Heart right ventricle (tissue), 16 donors: ENCODE measurements around the gene CLEC3A. TPM values are rescaled to one million over a fixed set of nuclear protein-coding genes. Genes with fewer than 3 reads are reported as not detected.

Experiments used
- ATAC-seq, 8 donors: fragments of 200-7000 bp; cut with Tn5 transposase; one replicate each; pipeline ENCODE4 v1.9.1; 2020; ENCODE audit warnings: mild to moderate bottlenecking in 8 of 8, moderate library complexity in 8 of 8, moderate number of reproducible peaks in 1 of 8
- DNase-seq, 2 donors: peaks; one replicate each; pipeline ENCODE4 v3.0.0-alpha.2; 2020
- H3K27ac ChIP-seq, 10 donors: fragments of 200-600 bp; sonication (generic) in 2 of 10; one replicate each; pipeline versions ENCODE4 v1.5.0 to v1.8.0; 2020 to 2022; ENCODE audit warnings: mild to moderate bottlenecking in 3 of 10
- H3K27me3 ChIP-seq, 7 donors: fragments of 200-600 bp; one replicate each; pipeline ENCODE4 v1.8.0; 2021 to 2022; ENCODE audit warnings: mild to moderate bottlenecking in 2 of 7
- H3K36me3 ChIP-seq, 9 donors: fragments of 200-600 bp; sonication (generic) in 1 of 9; one replicate each; pipeline versions ENCODE4 v1.5.0 to v1.8.0; 2020 to 2022; ENCODE audit warnings: mild to moderate bottlenecking in 2 of 9
- H3K4me1 ChIP-seq, 9 donors: fragments of 200-600 bp; sonication (generic) in 1 of 9; one replicate each; pipeline versions ENCODE4 v1.5.0 to v1.8.0; 2020 to 2022; ENCODE audit warnings: mild to moderate bottlenecking in 4 of 9
- H3K4me3 ChIP-seq, 10 donors: fragments of 200-600 bp; sonication (generic) in 2 of 10; one replicate each; pipeline versions ENCODE4 v1.5.0 to v1.8.0; 2020 to 2022; ENCODE audit warnings: mild to moderate bottlenecking in 7 of 10, moderate library complexity in 2 of 10
- H3K9me3 ChIP-seq, 11 donors: fragments of 200-600 bp in 10 of 11; sonication (generic) in 2 of 11; one replicate each; pipeline versions ENCODE4 v1.5.0 to v1.8.0; 2013 to 2022; ENCODE audit warnings: mild to moderate bottlenecking in 2 of 11, control low read depth in 1 of 11, moderate library complexity in 1 of 11
- WGBS, 2 donors: extraction: QIAGEN DNeasy Blood & Tissue Kit; methylation state at CpG; one replicate each; pipeline ENCODE4 v1.1.7; 2013; ENCODE audit warnings: inconsistent platforms in 1 of 2; 5-methylcytosine and 5-hydroxymethylcytosine counted together
- intact Hi-C, 10 donors: fragments of 100-400 bp; cut with DNase I; formaldehyde crosslinking; loops; one replicate each; pipeline versions ENCODE4 v1.11.1 to v1.14.2; 2022
- polyA plus RNA-seq, 2 donors: library from polyadenylated mRNA; stranded (reverse); fragments of 200-250 nt; gene quantifications; one replicate each; pipeline ENCODE4 v1.2.3, GENCODE V29; 2013
- total RNA-seq, 10 donors: library from RNA; stranded (reverse); fragmentation: NEBNext Ultra II Directional in 3 of 10; extraction: Animal tissue kit (Norgen Biotek cat#: 25700) in 3 of 10; gene quantifications; one replicate each; pipeline versions ENCODE4 v1.2.1 to v1.2.4, GENCODE V29; 2021 to 2023
- TF ChIP-seq, protein P1 (sequence below), 9 donors: fragments of 200-600 bp; sonication (generic) in 2 of 9; IDR thresholded peaks; one replicate each; pipeline versions ENCODE4 v1.5.0 to v1.8.0; 2021 to 2022; ENCODE audit warnings: antibody characterized with exemption in 9 of 9, mild to moderate bottlenecking in 5 of 9, moderate library complexity in 1 of 9
- donor health status: Arrhythmogenic right ventricular cardiomyopathy.
- donor health status: ischemic (EF 13 %, LVEDD 7.1; RV severe dilation, severe dysfunction).
- donor health status: healthy with polysubstance abuse.
- donor health status: DM: no; HTN: yes; CAD: no.
- donor health status: DM: no; HTN: no; CAD: no.
- donor health status: ischemic (EF 25% LVEDD 6.9; RV normal size, moderate dysfunction).
- donor health status: ischemic (EF 25% LVEDD 5.7; RV mildly dilated, moderate dysfunction).
- donor health status: healthy.
- donor health status: DM: yes; HTN: yes; CAD: no.
- donor health status: Ischemic cardiomyopathy.
- donor health status: ischemic (EF 35%, LVEDD 5.7; RV mildly dilated, moderate dysfunction).
- donor health status: nonischemic (EF 11% LVEDD 7.7; RV severe dilation, severe dysfunction).
- donor health status: DM: yes; HTN: yes; CAD: no.
- donor health status: PGD.
- donor health status: ischemic (EF 29% LVEDD 5.4; RV normal size, mild dysfunction).
- donor health status: nonischemic (EF 23%, LVEDD 6.1; RV moderate dilation, normal function).

Gene CLEC3A
- total and polyA plus RNA-seq, 12 donors: not detected

DNA sequence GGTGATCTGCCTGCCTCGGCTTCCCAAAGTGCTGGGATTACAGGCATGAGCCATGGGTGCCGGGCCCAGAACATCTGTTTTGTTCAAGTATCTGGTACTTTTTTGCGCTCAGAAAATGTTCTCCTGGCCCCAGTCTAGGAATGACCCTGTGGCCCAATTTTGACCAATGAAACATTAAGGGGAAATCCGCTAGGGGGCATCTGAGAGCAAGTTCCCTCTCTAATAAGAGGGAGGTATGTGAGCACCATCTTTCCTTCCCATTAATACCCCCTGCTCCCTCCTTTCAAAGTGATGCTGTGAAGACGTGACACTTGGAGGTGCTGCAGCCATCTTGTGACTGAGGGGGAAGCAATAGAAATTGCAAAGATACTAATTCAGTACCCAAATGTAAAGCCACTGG lies 16.5 kb upstream of the CLEC3A start:
- Histone ChIP-seq H3K36me3 (no peaks in the 10 kb centered on the region), H3K4me1 (no peaks in the 10 kb centered on the region), H3K27ac (no peak overlapping the region), H3K9me3 (no peaks in the 10 kb centered on the region), H3K4me3 (no peak overlapping the region), H3K27me3 (peaks cover 0 to 13% (median 0%) of the 10 kb centered on the region in 7 donors)
- no peak for ATAC-seq
- TF ChIP-seq, protein P1, sequence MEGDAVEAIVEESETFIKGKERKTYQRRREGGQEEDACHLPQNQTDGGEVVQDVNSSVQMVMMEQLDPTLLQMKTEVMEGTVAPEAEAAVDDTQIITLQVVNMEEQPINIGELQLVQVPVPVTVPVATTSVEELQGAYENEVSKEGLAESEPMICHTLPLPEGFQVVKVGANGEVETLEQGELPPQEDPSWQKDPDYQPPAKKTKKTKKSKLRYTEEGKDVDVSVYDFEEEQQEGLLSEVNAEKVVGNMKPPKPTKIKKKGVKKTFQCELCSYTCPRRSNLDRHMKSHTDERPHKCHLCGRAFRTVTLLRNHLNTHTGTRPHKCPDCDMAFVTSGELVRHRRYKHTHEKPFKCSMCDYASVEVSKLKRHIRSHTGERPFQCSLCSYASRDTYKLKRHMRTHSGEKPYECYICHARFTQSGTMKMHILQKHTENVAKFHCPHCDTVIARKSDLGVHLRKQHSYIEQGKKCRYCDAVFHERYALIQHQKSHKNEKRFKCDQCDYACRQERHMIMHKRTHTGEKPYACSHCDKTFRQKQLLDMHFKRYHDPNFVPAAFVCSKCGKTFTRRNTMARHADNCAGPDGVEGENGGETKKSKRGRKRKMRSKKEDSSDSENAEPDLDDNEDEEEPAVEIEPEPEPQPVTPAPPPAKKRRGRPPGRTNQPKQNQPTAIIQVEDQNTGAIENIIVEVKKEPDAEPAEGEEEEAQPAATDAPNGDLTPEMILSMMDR (IDR thresholded peaks at IDR 0.05): peak in 3 of 9 donors; percentile 11 to 12 (median 12)
- 78 to 83% methylated on average over 5 of the region's 5 CpGs for WGBS, 2 donors
- no peak for DNase-seq
- intact Hi-C loops: loop anchor here in 3 of 10 donors (10.0 kb wide), 1 partner anchor 331 kb away; no protein-coding TSS in a partner anchor

DNA sequence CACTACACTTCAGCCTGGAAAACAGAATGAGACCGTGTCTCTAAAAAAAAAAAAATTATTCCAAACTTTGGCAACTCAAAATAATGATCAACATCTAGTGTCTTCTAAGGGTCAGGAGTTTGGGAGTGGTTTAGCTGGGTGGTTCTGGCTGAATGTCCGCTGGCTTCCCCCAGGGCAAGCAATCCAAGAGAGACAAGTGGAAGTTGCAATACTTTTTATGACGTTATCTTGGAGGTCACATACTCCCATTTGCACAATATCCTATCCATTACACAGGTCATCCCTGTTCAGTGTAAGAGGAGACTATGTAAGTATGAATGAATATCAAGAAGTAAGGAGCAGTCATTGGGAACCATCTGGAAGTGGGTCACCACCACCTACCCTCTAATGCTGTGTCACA lies 15.2 kb upstream of the CLEC3A start:
- ATAC-seq (no peak), DNase-seq (no peak)
- peaks cover 0 to 20% (median 0%) of the 10 kb centered on the region in 7 donors for H3K27me3 ChIP-seq
- H3K36me3 ChIP-seq: no peaks in the 10 kb centered on the region
- intact Hi-C loops: loop anchor here in 3 of 10 donors (10.0 kb wide), 1 partner anchor 332 kb away; no protein-coding TSS in a partner anchor
- WGBS, 2 donors: 73 to 80% methylated on average over 3 of the region's 3 CpGs
- no peaks in the 10 kb centered on the region for H3K4me1 ChIP-seq
- H3K27ac ChIP-seq: no peak overlapping the region
- TF ChIP-seq, protein P1 (IDR thresholded peaks at IDR 0.05): no peak
- no peak overlapping the region for H3K4me3 ChIP-seq
- H3K9me3 ChIP-seq: no peaks in the 10 kb centered on the region

DNA sequence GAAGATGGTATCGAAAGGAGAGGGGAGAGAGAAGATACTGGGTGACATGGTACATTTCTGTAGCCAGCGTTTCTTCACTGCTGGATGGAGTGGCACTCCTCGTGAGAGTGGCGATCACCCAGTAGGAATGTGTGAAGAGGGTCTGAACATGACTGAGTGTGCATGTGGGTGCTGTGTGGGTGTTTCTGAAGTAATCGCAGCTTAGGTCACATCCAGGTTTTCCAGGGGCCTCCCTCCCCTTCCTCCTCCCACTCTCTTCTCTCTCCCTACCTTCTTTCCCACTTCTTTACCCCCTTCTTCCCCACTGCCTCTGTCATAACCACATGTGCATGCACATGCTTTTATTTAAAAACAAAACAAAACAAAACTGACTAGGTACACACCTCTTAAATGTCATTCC lies 1.8 kb downstream of the CLEC3A start:
- ATAC-seq (no peak), DNase-seq (no peak)
- Histone ChIP-seq H3K27me3 (peaks cover 0 to 20% (median 5%) of the 10 kb centered on the region in 7 donors), H3K4me3 (no peak overlapping the region), H3K36me3 (no peaks in the 10 kb centered on the region), H3K4me1 (no peaks in the 10 kb centered on the region), H3K27ac (no peak overlapping the region), H3K9me3 (no peaks in the 10 kb centered on the region)
- WGBS, 2 donors: 83 to 88% methylated on average over 5 of the region's 5 CpGs
- intact Hi-C loops: no loop called here
- TF ChIP-seq, protein P1 (IDR thresholded peaks at IDR 0.05): no peak

DNA sequence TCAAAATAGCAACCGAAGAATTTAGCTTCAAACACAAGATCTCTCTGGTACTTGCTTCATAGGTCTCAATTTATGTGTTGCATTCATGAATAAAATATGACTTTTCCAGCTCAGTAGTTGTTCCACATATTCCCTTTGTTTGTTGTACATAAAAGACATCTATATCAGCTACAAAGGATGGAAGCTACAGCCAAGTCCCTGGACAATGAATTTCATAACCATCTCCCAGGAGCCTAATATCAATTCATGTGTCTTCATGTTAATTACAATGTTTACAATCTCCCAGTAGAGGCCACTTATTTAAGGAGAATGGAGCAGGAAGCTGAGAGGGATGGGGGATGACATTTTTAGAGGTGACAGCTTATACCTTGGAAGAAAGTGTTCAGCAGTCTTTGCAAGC lies 3.3 kb downstream of the CLEC3A start:
- H3K36me3 ChIP-seq: no peaks in the 10 kb centered on the region
- intact Hi-C loops: no loop called here
- no peaks in the 10 kb centered on the region for H3K4me1 ChIP-seq
- peaks cover 0 to 19% (median 5%) of the 10 kb centered on the region in 7 donors for H3K27me3 ChIP-seq
- DNase-seq (no peak), ATAC-seq (no peak)
- TF ChIP-seq, protein P1 (IDR thresholded peaks at IDR 0.05): no peak
- no peaks in the 10 kb centered on the region for H3K9me3 ChIP-seq
- H3K27ac ChIP-seq: no peak overlapping the region
- WGBS, 2 donors: 93% methylated on average over 1 of the region's 1 CpG
- no peak overlapping the region for H3K4me3 ChIP-seq
